ENCODE results near the gene MXD4.

The MXD4 gene

DNA sequence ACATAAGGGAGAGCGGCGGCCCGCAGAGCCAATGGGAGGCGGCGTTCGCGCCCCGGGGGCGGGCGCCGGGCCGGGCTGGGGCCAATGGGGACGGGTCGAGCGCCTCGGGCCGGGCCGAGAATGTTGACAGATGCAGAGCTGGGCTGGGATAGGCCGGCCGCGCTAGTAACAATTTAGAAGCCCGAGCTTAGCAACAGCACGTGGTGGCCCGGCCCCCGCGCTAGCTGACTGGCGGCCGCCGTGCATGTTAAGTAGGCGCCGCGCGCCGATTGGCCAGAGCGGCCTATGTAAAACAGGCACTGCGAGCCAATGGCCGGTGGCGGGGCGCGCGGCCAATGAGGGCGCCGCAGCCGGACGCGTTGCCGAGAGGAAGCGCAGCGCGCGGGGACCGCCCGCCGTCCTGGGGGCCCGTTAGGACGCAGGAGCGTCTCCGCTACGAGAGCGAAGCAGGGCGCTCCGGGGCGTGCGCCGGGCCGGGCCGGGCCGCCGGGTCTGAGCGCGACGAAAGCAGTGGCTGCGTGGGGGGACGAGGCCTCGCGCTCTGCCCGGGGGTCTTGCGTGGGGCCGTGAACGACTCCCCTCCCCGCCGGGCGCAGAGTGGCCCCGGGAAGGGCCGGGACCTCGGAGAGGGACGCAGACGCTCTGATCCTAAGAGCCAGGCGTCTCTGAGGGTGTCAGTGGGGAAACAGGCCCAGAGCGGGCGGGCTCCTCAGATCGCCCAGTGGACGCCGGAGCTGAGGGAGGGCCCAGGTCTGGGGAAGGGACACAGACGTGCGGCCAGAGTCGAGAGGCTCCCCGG, 435 bp upstream of the MXD4 start:
- Histone ChIP-seq H3K4me3 (ENCODE audit: low read length) (peak overlapping the region; percentile 74), H3K9me2 (replicated peaks; ENCODE audit: insufficient read depth, low read length) (no peaks in the 10 kb centered on the region), H3K4me2 (ENCODE audit: low read depth, low read length) (peak overlapping the region; percentile 99), H4K20me1 (ENCODE audit: insufficient read depth, low read length) (no peaks in the 10 kb centered on the region), H3K9me3 (replicated peaks; ENCODE audit: insufficient read depth, low read length) (no peaks in the 10 kb centered on the region), H3K4me1 (ENCODE audit: low read length) (peaks cover 25% of the 10 kb centered on the region), H3K27me3 (replicated peaks; ENCODE audit: insufficient read depth, low read length) (no peaks in the 10 kb centered on the region), H3K9ac (ENCODE audit: low read length) (peak overlapping the region; percentile 89), H3K36me3 (replicated peaks; ENCODE audit: insufficient read depth, low read length) (no peaks in the 10 kb centered on the region), H3F3A (ENCODE audit: insufficient read depth, low read length) (peaks cover 17% of the 10 kb centered on the region), H3K79me2 (ENCODE audit: low read length) (peaks cover 23% of the 10 kb centered on the region), H3K27ac (ENCODE audit: low read length) (peak overlapping the region; percentile 62; the same call in 1 of the 2 replicates), H2AFZ (ENCODE audit: low read length) (peak overlapping the region; percentile 96)
- no peak for TF ChIP-seq EZH2phosphoT487 (IDR thresholded peaks at IDR 0.05; ENCODE audit: low read length)
- TF ChIP-seq, protein P1, sequence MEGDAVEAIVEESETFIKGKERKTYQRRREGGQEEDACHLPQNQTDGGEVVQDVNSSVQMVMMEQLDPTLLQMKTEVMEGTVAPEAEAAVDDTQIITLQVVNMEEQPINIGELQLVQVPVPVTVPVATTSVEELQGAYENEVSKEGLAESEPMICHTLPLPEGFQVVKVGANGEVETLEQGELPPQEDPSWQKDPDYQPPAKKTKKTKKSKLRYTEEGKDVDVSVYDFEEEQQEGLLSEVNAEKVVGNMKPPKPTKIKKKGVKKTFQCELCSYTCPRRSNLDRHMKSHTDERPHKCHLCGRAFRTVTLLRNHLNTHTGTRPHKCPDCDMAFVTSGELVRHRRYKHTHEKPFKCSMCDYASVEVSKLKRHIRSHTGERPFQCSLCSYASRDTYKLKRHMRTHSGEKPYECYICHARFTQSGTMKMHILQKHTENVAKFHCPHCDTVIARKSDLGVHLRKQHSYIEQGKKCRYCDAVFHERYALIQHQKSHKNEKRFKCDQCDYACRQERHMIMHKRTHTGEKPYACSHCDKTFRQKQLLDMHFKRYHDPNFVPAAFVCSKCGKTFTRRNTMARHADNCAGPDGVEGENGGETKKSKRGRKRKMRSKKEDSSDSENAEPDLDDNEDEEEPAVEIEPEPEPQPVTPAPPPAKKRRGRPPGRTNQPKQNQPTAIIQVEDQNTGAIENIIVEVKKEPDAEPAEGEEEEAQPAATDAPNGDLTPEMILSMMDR (IDR thresholded peaks at IDR 0.05; ENCODE audit: low read length), result no peak
- TF ChIP-seq EZH2 (optimal IDR thresholded peaks at IDR 0.05; ENCODE audit: low read depth, low read length), result no peak
- peak; percentile 99 for DNase-seq

DNA sequence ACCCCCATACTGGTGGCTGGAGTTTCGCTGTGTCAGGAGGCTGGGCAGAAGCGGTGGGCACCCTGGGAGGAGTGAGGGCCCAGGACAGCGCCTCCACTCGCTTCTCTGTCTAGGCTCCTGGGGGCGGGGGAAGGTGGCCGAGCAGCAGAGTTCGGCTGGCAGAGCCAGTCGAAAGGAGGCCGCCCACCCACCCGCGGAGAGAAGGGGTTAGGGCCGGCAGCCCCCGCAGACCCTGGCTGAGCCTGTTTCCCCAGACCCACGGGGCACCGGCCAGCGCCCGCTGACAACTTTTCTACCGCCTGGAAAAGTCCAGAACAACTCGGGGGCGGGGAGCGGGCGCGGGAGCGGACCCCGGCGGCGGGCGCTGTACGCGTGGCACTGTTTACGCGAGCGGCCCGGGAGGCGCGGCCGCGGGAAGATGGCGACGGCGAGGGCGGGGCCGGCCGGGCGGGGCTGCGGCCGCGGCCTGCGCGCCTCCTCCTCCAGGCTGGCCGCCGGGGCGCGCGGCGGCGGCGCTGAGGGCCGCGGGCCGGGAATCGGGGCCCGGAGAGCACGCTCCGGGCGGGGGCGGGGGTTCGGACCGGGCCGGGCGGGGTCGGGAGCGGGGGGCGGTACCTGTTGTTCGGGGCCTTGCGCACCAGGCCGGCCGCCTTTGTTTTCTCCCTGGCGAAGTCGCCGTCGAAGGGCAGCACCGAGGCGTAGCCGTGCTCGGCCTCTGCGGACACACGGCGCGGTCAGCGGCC, 628 bp downstream of the MXD4 start:
- Histone ChIP-seq H3K36me3 (replicated peaks; ENCODE audit: insufficient read depth, low read length) (no peaks in the 10 kb centered on the region), H3K9me3 (replicated peaks; ENCODE audit: insufficient read depth, low read length) (no peaks in the 10 kb centered on the region), H3K27me3 (replicated peaks; ENCODE audit: insufficient read depth, low read length) (no peaks in the 10 kb centered on the region), H3K4me3 (ENCODE audit: low read length) (peak overlapping the region; percentile 86), H4K20me1 (ENCODE audit: insufficient read depth, low read length) (no peaks in the 10 kb centered on the region), H3K9ac (ENCODE audit: low read length) (peak overlapping the region; percentile 79), H3K79me2 (ENCODE audit: low read length) (peaks cover 23% of the 10 kb centered on the region), H3K27ac (ENCODE audit: low read length) (peak overlapping the region; percentile 29; the same call in 1 of the 2 replicates), H3K9me2 (replicated peaks; ENCODE audit: insufficient read depth, low read length) (no peaks in the 10 kb centered on the region), H2AFZ (ENCODE audit: low read length) (peak overlapping the region; percentile 70), H3F3A (ENCODE audit: insufficient read depth, low read length) (peaks cover 17% of the 10 kb centered on the region), H3K4me1 (ENCODE audit: low read length) (peaks cover 25% of the 10 kb centered on the region), H3K4me2 (ENCODE audit: low read depth, low read length) (peak overlapping the region; percentile 92)
- DNase-seq, result peak; percentile 61
- no peak for TF ChIP-seq EZH2 (optimal IDR thresholded peaks at IDR 0.05; ENCODE audit: low read depth, low read length)
- TF ChIP-seq, protein P1 (IDR thresholded peaks at IDR 0.05; ENCODE audit: low read length), result no peak
- TF ChIP-seq EZH2phosphoT487 (IDR thresholded peaks at IDR 0.05; ENCODE audit: low read length), result no peak

DNA sequence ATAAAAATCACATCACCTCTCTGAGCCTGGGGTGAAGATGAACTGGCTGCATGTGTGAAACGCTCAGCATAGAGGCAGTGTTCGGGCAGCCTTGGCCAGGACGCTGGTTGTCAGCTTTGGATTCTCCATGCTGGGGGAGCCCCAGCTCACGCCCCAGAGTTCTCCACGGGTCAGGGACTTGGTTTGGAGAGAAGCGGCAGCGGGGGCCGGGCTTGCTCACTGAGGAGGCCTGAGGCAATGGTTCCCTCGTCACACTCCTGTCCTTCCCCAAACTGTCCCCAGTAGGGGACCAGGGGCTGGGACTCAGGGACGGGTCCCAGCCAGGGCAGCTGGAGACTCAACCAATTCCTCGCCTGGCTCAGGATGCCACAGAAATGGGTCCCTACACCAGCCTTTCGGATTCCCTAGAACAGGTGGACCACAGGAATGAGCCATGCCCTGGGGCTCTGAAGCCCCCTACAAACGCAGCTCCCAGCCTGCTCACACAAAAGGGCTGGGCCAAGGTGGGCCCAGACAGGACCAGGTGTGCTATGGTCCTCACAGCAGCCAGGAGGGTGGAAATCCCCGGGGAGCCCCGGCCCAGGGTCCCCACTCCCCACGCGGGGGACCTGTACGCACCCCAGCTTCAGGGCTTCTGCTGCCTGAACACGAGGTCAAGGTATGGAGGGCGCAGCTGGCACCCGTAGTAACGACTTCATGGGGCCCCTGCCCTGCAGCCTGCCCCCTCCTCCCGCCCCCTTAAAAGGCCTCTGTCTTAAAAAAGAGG, 1.4 kb downstream of the MXD4 start:
- H3K9me2 ChIP-seq (replicated peaks; ENCODE audit: insufficient read depth, low read length), result no peaks in the 10 kb centered on the region
- H3F3A ChIP-seq (ENCODE audit: insufficient read depth, low read length), result peaks cover 17% of the 10 kb centered on the region
- peak overlapping the region; percentile 79 for H3K9ac ChIP-seq (ENCODE audit: low read length)
- H3K4me2 ChIP-seq (ENCODE audit: low read depth, low read length), result peak overlapping the region; percentile 92
- no peaks in the 10 kb centered on the region for H3K9me3 ChIP-seq (replicated peaks; ENCODE audit: insufficient read depth, low read length)
- TF ChIP-seq EZH2 (optimal IDR thresholded peaks at IDR 0.05; ENCODE audit: low read depth, low read length) (no peak), EZH2phosphoT487 (IDR thresholded peaks at IDR 0.05; ENCODE audit: low read length) (no peak)
- TF ChIP-seq, protein P1 (IDR thresholded peaks at IDR 0.05; ENCODE audit: low read length), result no peak
- DNase-seq, result no peak
- H3K27me3 ChIP-seq (replicated peaks; ENCODE audit: insufficient read depth, low read length), result no peaks in the 10 kb centered on the region
- H3K4me3 ChIP-seq (ENCODE audit: low read length), result peak overlapping the region; percentile 86
- peak overlapping the region; percentile 70 for H2AFZ ChIP-seq (ENCODE audit: low read length)
- no peak overlapping the region for H3K27ac ChIP-seq (ENCODE audit: low read length)
- H4K20me1 ChIP-seq (ENCODE audit: insufficient read depth, low read length), result no peaks in the 10 kb centered on the region
- no peaks in the 10 kb centered on the region for H3K36me3 ChIP-seq (replicated peaks; ENCODE audit: insufficient read depth, low read length)
- peaks cover 23% of the 10 kb centered on the region for H3K79me2 ChIP-seq (ENCODE audit: low read length)
- peaks cover 25% of the 10 kb centered on the region for H3K4me1 ChIP-seq (ENCODE audit: low read length)

Measured in MM.1S (cell line).